Breast epithelium (tissue), 3 donors: ENCODE results near the gene RNASE2.

ENCODE experiments used
- CTCF ChIP-seq, 3 donors: fragments of 450-650 bp; IDR thresholded peaks; one replicate each; pipeline ENCODE4 v1.5.1; 2016 to 2017; ENCODE audit warnings: antibody characterized with exemption in 3 of 3, mild to moderate bottlenecking in 3 of 3, moderate library complexity in 3 of 3
- POLR2A ChIP-seq: fragments of 450-650 bp; IDR thresholded peaks from one replicate; pipeline ENCODE4 v1.6.1; 2016; ENCODE audit warnings: antibody characterized with exemption, mild to moderate bottlenecking, moderate library complexity
- POLR2AphosphoS5 ChIP-seq, 3 donors: sonication (generic); formaldehyde crosslinking; IDR thresholded peaks; one replicate each; pipeline ENCODE4 v1.6.1; 2017; ENCODE audit warnings: antibody characterized with exemption in 3 of 3

- TF ChIP-seq CTCF (IDR thresholded peaks at IDR 0.05), result no peak
- no peak for TF ChIP-seq POLR2A
- no peak for TF ChIP-seq POLR2AphosphoS5 (IDR thresholded peaks at IDR 0.05)
These were observed 49.6 kb upstream of the RNASE2 start for GRCh38 chr14:20905676-20906075.
